ENCODE data around the gene CLASP1. TPM values are rescaled to one million over a fixed set of nuclear protein-coding genes. Genes with fewer than 3 reads are reported as not detected.

Gene CLASP1
- total RNA-seq, 1 donor: 46.0 TPM

- peaks cover 6% of the 10 kb centered on the region for H3K36me3 ChIP-seq (ENCODE audit: insufficient read depth, low read length)
- H3K79me2 ChIP-seq (ENCODE audit: insufficient read depth, low read length): peaks cover 37% of the 10 kb centered on the region
Measured at GRCh38 chr2:121506621-121507020, 142.6 kb downstream of the CLASP1 start.

GRCh38 chr2:121505986-121506586 lies 143.2 kb downstream of the CLASP1 start:
- peaks cover 6% of the 10 kb centered on the region for H3K36me3 ChIP-seq (ENCODE audit: insufficient read depth, low read length)
- no peaks in the 10 kb centered on the region for H3K27me3 ChIP-seq (ENCODE audit: insufficient read depth, low read length)
- H2AFZ ChIP-seq (ENCODE audit: low read length): no peak overlapping the region
- no peaks in the 10 kb centered on the region for H4K20me1 ChIP-seq (ENCODE audit: insufficient read depth, low read length)
- DNase-seq (ENCODE audit: insufficient read length, low spot score, missing footprints): no peak
- H3K4me2 ChIP-seq (ENCODE audit: insufficient read depth, low read length): no peak overlapping the region
- peaks cover 37% of the 10 kb centered on the region for H3K79me2 ChIP-seq (ENCODE audit: insufficient read depth, low read length)
- no peak for TF ChIP-seq CTCF (IDR thresholded peaks at IDR 0.05; ENCODE audit: extremely low read depth, low read depth, low read length)
- peak overlapping the region; percentile 97 for H3K27ac ChIP-seq (ENCODE audit: low read depth, low read length)
- no peaks in the 10 kb centered on the region for H3K9me3 ChIP-seq (ENCODE audit: low read depth, low read length)
- peaks cover 46% of the 10 kb centered on the region for H3K4me1 ChIP-seq (ENCODE audit: insufficient read depth, low read length)
- H3K4me3 ChIP-seq (ENCODE audit: insufficient read depth, low read length): no peak overlapping the region

More at GRCh38 chr2:121506621-121507020, 142.6 kb downstream of the CLASP1 start:
- Histone ChIP-seq H3K4me2 (ENCODE audit: insufficient read depth, low read length) (no peak overlapping the region), H3K4me1 (ENCODE audit: insufficient read depth, low read length) (peaks cover 40% of the 10 kb centered on the region), H3K27ac (ENCODE audit: low read depth, low read length) (no peak overlapping the region), H4K20me1 (ENCODE audit: insufficient read depth, low read length) (no peaks in the 10 kb centered on the region), H3K4me3 (ENCODE audit: insufficient read depth, low read length) (no peak overlapping the region), H2AFZ (ENCODE audit: low read length) (no peak overlapping the region), H3K27me3 (ENCODE audit: insufficient read depth, low read length) (no peaks in the 10 kb centered on the region), H3K9me3 (ENCODE audit: low read depth, low read length) (no peaks in the 10 kb centered on the region)
- DNase-seq (ENCODE audit: insufficient read length, low spot score, missing footprints): no peak
- TF ChIP-seq CTCF (IDR thresholded peaks at IDR 0.05; ENCODE audit: extremely low read depth, low read depth, low read length): no peak

- H3K9me3 ChIP-seq (ENCODE audit: low read depth, low read length): no peaks in the 10 kb centered on the region
- peak overlapping the region; percentile 97 for H3K27ac ChIP-seq (ENCODE audit: low read depth, low read length)
- no peaks in the 10 kb centered on the region for H4K20me1 ChIP-seq (ENCODE audit: insufficient read depth, low read length)
- H3K4me2 ChIP-seq (ENCODE audit: insufficient read depth, low read length): peak overlapping the region; percentile 70
- H3K4me1 ChIP-seq (ENCODE audit: insufficient read depth, low read length): peaks cover 53% of the 10 kb centered on the region
- peak; percentile 55 for DNase-seq (ENCODE audit: insufficient read length, low spot score, missing footprints)
- H2AFZ ChIP-seq (ENCODE audit: low read length): no peak overlapping the region
- no peaks in the 10 kb centered on the region for H3K27me3 ChIP-seq (ENCODE audit: insufficient read depth, low read length)
- TF ChIP-seq CTCF (IDR thresholded peaks at IDR 0.05; ENCODE audit: extremely low read depth, low read depth, low read length): no peak
- H3K79me2 ChIP-seq (ENCODE audit: insufficient read depth, low read length): peaks cover 34% of the 10 kb centered on the region
- peaks cover 6% of the 10 kb centered on the region for H3K36me3 ChIP-seq (ENCODE audit: insufficient read depth, low read length)
- H3K4me3 ChIP-seq (ENCODE audit: insufficient read depth, low read length): no peak overlapping the region
Measured at GRCh38 chr2:121505005-121505404, 144.3 kb downstream of the CLASP1 start.

- H3K4me2 ChIP-seq (ENCODE audit: insufficient read depth, low read length): peak overlapping the region; percentile 46
- DNase-seq (ENCODE audit: insufficient read length, low spot score, missing footprints): no peak
Measured at GRCh38 chr2:121504316-121504715, 144.9 kb downstream of the CLASP1 start.

More at GRCh38 chr2:121504316-121504715, 144.9 kb downstream of the CLASP1 start:
- H4K20me1 ChIP-seq (ENCODE audit: insufficient read depth, low read length): no peaks in the 10 kb centered on the region
- H3K79me2 ChIP-seq (ENCODE audit: insufficient read depth, low read length): peaks cover 31% of the 10 kb centered on the region
- no peak overlapping the region for H3K4me3 ChIP-seq (ENCODE audit: insufficient read depth, low read length)
- peaks cover 5% of the 10 kb centered on the region for H3K36me3 ChIP-seq (ENCODE audit: insufficient read depth, low read length)
- no peaks in the 10 kb centered on the region for H3K9me3 ChIP-seq (ENCODE audit: low read depth, low read length)
- H3K4me1 ChIP-seq (ENCODE audit: insufficient read depth, low read length): peaks cover 53% of the 10 kb centered on the region
- H2AFZ ChIP-seq (ENCODE audit: low read length): no peak overlapping the region
- H3K27me3 ChIP-seq (ENCODE audit: insufficient read depth, low read length): no peaks in the 10 kb centered on the region
- no peak for TF ChIP-seq CTCF (IDR thresholded peaks at IDR 0.05; ENCODE audit: extremely low read depth, low read depth, low read length)
- peak overlapping the region; percentile 97 for H3K27ac ChIP-seq (ENCODE audit: low read depth, low read length)

Data from osteoblast (primary cell).